HG02610 (cell line): ENCODE measurements around the gene ATAD3B.
"Not testable (repeated sequence)": the region's sequence is repeated elsewhere in the genome, so short reads cannot be mapped to it uniquely, and the experiment has no call there.

ENCODE experiments used
- ATAC-seq: cut with Tn5 transposase; IDR thresholded peaks from one replicate; pipeline ENCODE4 v1.9.1; 2021; ENCODE audit warnings: mild to moderate bottlenecking, moderate library complexity; ENCODE audit not compliant: unreplicated experiment

The ATAD3B gene

GRCh38 chr1:1529936-1530335, 58.4 kb downstream of the ATAD3B start:
- ATAC-seq, result no peak

DNA sequence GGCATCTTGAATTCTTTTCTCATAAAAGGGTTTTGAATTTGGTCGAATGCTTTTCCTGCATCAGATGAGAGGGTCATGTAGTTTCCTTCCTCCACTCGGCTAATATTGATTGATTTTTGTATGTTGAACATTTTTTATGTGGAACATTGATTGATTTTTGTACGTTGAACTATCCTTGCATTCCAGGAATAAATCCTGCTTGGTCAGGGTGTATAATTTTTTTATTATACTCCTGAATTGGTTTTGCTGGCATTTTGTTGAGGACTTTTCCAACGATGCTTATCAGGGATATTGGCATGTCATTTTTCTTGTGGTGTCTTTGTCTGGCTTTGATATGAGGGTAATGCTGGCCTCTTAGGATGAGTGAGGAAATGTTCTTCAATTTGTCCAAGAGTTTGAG, 60.4 kb downstream of the ATAD3B start:
- ATAC-seq, result no peak

DNA sequence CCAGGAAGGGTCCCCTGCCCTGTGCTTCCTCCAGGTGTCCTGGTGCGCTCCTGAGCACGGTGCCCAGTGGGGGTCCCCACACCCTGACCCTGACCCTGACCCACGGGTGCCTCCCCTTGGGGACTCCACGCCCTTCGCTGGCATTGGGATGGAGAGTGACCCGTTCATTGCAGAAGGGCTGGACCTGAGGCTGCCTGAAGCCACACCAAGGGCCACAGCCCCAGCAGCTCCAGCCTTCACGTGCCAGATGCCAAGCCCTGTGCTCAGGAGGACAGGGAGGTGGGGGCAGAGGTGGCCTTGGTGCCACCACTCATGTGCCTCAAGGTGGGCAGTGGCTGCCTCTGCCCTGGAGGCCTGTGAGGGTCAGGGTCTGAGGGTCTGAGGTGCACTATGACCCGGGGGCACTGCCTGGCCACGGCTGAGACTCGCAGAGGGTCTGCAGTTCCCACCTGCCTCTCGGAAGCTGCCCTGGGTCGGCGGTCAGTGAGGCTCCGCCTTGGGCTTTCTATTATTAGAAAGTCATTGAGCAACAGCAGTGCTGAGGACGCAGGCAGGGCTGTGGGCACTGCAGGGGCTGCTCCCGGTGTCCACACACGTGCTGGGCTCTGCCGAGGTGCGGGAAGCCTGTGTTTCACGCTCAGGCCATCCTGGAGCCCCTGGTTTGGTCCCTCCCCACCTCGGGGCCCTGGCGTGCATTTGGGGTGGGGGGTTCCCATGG, 61.8 kb downstream of the ATAD3B start:
- ATAC-seq, result not testable (repeated sequence)

DNA sequence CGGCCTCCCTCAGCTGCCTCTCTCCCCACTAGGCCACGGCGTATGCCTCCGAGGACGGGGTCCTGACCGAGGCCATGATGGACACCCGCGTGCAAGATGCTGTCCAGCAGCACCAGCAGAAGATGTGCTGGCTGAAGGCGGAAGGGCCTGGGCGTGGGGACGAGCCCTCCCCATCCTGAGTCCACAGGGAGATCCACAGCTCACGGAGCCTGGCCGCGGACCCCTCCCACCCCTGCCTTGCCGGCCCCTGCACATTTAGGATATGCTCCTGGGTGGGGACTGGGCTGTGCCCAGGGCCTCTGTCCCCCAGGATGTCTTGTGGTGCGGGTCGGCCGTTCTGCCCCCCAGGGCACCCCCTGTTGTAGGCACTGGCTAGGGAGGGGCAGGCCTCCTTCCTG, 62.3 kb downstream of the ATAD3B start:
- not testable (repeated sequence) for ATAC-seq

DNA sequence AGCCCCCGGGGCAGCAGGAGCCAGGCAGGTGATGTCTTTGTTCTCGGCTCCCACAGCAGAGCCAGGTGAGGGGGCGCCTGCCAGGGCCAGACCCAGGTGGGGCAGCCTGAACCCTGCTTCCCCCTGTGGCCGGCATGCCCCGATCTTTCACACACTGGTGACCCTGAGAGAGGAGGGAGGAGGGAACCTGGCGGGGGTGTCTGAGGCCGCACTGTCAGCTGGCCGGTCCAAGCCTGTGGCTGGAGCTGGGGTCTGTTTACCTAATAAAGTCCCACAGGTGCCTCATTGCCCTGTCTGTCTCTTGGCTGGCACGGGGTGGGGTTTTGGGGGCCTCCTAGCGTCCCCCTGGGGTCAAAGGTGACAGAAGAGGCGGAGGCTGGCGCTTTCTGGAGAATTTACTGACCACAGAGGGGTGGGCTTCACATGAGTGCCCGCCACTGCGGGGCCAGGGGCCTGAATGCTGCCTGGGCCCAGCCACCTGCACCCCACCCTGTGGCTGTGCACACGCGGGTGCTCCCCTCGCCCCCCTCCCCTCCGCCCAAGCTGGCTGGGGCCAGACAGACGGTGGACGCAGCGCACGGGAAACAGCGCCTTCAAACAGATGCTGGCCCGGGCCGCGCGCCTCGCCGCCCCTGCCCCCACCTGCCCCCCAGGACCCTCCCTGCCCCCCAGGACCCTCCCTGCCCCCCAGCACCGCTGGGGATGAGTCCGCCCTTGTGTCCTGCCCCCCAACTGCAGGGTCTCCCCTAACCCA, 63.0 kb downstream of the ATAD3B start:
- no peak for ATAC-seq

- no peak for ATAC-seq
Measured at GRCh38 chr1:1535201-1536018, 63.8 kb downstream of the ATAD3B start.

GRCh38 chr1:1536019-1536937, 64.7 kb downstream of the ATAD3B start:
- no peak for ATAC-seq

- no peak for ATAC-seq
Measured at GRCh38 chr1:1536938-1537546, 65.5 kb downstream of the ATAD3B start.

DNA sequence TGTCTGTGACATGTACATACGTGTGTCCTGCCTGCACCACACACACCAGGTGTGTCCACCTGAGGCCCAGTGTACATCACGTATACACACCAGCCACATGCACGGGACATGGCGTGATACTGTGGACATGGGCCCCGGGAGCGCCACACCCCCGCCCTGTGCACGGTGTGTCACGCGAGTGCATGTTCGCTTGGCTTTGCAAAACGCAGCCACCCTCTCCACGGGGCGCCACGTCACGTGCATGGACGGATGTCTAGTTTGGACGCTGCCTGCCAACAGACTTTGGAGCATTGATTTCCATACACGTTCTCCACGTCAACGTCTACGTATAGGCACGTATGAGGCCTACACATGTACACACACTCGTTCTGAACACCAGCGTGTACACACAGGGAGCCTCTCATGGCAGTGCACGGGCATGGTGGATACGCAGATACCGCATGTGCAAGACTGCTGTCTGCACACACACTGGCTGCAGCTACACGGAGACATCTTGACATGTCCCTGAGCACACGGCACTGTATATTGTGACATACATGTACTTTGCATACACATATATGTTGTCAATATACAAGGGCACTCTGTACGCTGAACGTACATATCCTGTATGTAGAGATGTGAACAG, 66.2 kb downstream of the ATAD3B start:
- no peak for ATAC-seq

DNA sequence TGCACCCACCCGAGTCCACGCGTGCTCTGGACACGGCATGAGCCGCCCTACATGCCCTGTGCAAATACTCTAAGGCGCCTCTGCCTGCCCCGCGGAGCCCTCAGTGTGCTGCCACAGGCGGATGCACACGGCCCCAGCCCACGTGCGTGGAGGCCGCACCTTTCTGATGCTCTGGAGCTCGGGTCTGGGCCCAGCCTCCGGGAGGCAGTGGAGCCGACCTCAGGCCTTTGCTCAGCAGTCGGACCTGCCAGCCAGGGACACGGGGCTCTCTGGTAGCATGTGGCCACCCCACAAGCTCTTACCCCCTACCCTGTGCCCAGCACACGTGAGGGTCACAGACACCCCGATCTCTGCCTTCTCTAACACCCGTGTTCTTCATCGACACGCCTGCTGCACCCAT, 66.8 kb downstream of the ATAD3B start:
- ATAC-seq, result no peak

GRCh38 chr1:1538989-1539309, 67.4 kb downstream of the ATAD3B start:
- ATAC-seq, result no peak

- no peak for ATAC-seq
Measured at GRCh38 chr1:1539310-1540089, 67.9 kb downstream of the ATAD3B start.

DNA sequence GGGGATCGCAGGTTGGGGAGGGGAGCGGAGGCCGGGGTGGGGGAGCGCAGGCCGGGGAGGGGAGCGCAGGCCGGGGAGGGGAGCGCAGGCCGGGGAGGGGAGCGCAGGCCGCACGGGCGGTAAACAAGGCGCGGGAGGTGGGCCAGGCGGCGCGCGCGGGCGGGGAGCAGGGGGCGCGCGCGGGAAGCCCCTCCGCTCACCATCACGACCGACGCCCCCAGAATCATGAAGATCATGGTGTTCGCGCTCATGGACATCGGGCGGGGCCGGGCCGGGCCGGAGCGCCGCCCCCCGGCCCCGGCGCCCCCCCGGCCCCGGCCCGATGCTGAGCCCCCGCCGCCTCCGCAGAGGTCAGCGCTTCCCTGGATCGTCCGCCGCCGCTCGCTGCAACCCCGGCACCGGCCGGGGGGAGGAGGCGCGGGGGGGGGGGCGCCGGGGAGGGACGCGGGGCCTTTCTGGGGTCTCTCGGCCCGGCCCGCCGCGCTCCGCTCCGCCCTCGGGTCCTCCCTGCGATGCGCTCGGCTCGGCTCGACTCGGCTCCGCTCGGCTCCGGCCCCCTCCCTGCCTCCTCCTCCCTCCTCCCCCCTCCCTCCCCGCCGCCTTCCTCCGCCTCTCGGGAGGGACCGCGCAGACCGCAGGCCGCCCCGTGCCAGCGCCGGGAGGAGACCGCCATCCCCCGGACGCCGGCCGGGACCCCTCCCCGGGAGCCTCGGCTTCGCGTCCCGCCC, 68.7 kb downstream of the ATAD3B start, which contains the start of gene TMEM240:
Gene TMEM240, minus strand, starts transcription at position 535 of the 728 bp plus-strand sequence. Its CDS starts 278 bp downstream, at position 257.
- no peak for ATAC-seq

DNA sequence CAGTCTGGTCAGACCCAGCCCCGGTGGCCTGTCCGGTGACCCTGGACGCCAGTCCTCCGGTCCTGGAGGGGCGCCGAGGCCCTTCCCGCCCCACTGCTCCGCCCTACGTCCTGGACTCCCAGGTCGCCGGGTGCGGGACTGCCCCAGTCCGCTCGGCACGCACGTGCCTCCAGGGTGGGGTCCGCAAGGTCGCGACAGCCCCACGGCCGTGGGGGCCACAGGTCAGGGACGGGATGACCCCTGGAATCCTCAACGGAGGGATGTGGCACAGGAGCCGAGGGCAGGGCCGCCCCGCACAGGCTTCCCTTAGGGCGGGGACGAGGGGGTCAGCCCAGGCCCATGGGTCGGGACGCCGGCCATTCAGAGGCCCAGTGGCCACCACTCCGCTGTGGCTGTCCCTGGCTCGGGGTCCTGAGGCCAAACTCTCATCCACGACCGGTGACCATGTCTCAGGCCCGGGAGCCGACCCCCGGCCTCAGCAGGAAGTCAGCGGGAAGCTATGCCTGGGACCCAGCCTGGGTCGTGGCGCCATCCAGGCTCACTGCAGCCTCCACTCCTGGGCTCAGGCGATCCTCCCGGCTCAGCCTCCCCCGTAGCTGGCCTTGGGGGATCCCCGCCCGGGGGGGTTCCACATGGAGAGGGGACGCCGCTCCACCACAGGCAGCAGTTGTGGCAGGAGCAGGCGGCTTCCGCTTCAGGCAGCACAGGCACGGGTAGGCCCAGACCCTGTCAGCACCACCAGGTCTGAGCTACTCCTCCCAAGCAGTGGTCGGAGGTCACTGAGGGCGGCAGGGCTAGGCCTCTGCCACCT, 69.5 kb downstream of the ATAD3B start:
- no peak for ATAC-seq

DNA sequence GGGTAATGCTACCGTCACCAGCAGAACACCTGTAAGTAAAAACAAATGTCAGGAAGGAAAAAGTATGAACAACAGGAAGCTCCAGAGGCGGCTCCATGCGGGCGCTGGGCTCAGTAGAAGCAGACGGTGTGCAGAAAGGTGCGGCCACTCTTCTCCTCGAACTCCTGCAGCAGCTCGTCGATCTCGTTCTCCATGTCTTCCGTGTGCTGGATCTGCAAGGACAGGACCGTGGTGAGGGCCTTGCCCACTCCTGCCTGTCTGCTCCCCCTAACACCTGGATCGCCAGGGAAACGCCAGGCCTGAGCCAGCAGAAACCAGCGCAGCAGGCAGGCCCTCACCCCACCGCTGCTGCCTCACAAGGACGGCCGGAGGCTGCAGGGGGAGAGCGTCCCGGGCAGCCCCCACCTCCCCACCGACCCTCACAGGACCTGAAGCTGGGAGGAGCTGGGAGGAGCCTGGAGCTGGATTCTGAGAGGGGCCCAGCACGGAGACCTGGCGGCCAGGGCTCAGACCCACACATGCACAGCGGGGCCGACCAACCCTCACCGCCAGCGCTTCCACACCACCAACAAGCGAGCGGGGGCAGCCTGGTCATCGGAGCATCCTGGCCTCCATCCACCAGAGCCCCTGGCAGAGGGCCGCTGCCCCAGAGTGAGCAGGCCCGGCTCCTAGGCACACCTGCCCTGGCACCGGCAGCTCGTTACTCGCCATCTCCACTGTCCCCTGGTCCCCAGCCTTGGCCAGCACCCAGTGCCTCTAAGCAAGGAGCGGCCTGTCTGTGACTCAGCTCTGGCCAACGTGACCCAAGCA, 70.6 kb downstream of the ATAD3B start:
- no peak for ATAC-seq
